ENCODE results near the gene NPC2.

DNA sequence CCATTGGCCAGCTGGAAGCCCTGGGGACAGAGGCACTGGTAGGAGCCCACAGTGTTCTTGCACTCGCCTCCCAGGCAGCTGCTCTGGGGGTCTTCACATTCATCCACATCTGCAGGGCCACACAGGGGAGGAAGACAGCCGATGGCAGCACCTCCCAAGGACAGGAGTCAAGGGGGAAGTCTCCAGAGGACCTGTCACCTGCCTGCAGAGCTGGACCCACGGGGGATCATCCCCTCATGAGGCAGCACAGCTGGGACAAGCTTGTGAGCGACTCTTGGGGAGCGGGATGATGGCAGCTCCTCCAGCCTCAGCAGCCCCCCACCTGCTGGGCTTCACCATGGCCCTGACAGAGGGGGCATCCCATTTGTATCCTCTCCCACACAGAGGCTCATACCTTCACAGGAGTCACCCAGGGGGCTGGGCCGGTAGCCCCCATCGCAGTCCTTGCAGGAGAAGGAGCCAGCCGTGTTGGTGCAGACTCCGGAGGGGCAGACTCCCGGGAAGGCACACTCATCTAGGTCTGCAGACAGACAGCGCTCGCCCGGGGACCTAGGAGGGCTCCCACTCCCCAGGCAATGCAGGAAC lies 15.8 kb upstream of the NPC2 start:
- TF ChIP-seq RAD21 (conservative IDR thresholded peaks at IDR 0.05 in 1 of 2, IDR thresholded peaks at IDR 0.05 in 1 of 2) = no peak
- no peak for TF ChIP-seq HOXB13 (CRISPR knock-in tag; IDR thresholded peaks at IDR 0.05; ENCODE audit: low read depth)
- TF ChIP-seq POLR2A (IDR thresholded peaks at IDR 0.05; ENCODE audit: low read length) = no peak
- TF ChIP-seq, protein P1, sequence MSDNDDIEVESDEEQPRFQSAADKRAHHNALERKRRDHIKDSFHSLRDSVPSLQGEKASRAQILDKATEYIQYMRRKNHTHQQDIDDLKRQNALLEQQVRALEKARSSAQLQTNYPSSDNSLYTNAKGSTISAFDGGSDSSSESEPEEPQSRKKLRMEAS (IDR thresholded peaks at IDR 0.05) = no peak
- no peak for TF ChIP-seq CEBPB (IDR thresholded peaks at IDR 0.05)
- TF ChIP-seq, protein P2, sequence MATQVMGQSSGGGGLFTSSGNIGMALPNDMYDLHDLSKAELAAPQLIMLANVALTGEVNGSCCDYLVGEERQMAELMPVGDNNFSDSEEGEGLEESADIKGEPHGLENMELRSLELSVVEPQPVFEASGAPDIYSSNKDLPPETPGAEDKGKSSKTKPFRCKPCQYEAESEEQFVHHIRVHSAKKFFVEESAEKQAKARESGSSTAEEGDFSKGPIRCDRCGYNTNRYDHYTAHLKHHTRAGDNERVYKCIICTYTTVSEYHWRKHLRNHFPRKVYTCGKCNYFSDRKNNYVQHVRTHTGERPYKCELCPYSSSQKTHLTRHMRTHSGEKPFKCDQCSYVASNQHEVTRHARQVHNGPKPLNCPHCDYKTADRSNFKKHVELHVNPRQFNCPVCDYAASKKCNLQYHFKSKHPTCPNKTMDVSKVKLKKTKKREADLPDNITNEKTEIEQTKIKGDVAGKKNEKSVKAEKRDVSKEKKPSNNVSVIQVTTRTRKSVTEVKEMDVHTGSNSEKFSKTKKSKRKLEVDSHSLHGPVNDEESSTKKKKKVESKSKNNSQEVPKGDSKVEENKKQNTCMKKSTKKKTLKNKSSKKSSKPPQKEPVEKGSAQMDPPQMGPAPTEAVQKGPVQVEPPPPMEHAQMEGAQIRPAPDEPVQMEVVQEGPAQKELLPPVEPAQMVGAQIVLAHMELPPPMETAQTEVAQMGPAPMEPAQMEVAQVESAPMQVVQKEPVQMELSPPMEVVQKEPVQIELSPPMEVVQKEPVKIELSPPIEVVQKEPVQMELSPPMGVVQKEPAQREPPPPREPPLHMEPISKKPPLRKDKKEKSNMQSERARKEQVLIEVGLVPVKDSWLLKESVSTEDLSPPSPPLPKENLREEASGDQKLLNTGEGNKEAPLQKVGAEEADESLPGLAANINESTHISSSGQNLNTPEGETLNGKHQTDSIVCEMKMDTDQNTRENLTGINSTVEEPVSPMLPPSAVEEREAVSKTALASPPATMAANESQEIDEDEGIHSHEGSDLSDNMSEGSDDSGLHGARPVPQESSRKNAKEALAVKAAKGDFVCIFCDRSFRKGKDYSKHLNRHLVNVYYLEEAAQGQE (IDR thresholded peaks at IDR 0.05) = no peak
- TF ChIP-seq, protein P3, sequence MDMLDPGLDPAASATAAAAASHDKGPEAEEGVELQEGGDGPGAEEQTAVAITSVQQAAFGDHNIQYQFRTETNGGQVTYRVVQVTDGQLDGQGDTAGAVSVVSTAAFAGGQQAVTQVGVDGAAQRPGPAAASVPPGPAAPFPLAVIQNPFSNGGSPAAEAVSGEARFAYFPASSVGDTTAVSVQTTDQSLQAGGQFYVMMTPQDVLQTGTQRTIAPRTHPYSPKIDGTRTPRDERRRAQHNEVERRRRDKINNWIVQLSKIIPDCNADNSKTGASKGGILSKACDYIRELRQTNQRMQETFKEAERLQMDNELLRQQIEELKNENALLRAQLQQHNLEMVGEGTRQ (IDR thresholded peaks at IDR 0.05) = no peak

Data from A549 (cell line).